Cardiac muscle cell (in vitro differentiated cells and primary cell): Measurements from ENCODE around the gene WNT2B. TPM values are rescaled to one million over a fixed set of nuclear protein-coding genes. Genes with fewer than 3 reads are reported as not detected.

ENCODE experiments used
- DNase-seq, 2 donors: peaks; one replicate each; pipeline versions ENCODE4 v3.0.0 to v3.0.0-alpha.2; 2010 to 2017; ENCODE audit warnings: low read depth in 1 of 2, low spot score in 1 of 2
- H3K27ac ChIP-seq: fragments of 200-600 bp; sonication (generic); 2 replicates; pipeline ENCODE4 v1.5.1; 2016
- H3K27me3 ChIP-seq: fragments of 200-600 bp; sonication (generic); 2 replicates; pipeline ENCODE4 v1.6.0; 2016; ENCODE audit warnings: control low read depth
- H3K36me3 ChIP-seq: fragments of 200-600 bp; sonication (generic); 2 replicates; pipeline ENCODE4 v1.5.1; 2016; ENCODE audit warnings: control low read depth
- H3K4me1 ChIP-seq: fragments of 200-600 bp; sonication (generic); 2 replicates; pipeline ENCODE4 v1.8.1; 2017; ENCODE audit warnings: low read depth, mild to moderate bottlenecking, mixed run types
- H3K4me3 ChIP-seq: fragments of 200-600 bp; sonication (generic); 2 replicates; pipeline ENCODE4 v1.5.1; 2016; ENCODE audit warnings: mild to moderate bottlenecking
- H3K9me3 ChIP-seq: fragments of 200-600 bp; sonication (generic); 2 replicates; pipeline ENCODE4 v1.5.1; 2017; ENCODE audit warnings: low read depth, mild to moderate bottlenecking, control low read depth
- CTCF ChIP-seq: IDR thresholded peaks from 2 replicates; pipeline ENCODE4 v1.5.1; 2012; ENCODE audit warnings: low read depth, mild to moderate bottlenecking, low read length
- polyA plus RNA-seq: library from polyadenylated mRNA; unstranded; fragments of >200 nt; fragmentation: Nextera tagmentation; extraction: Ambion mirVana; gene quantifications from 2 replicates; pipeline ENCODE4 v1.2.1, GENCODE V29; 2016
- total RNA-seq: library from RNA; depleted of rRNA; stranded (reverse); fragments of >200 nt; gene quantifications from 2 replicates; pipeline ENCODE4 v1.2.3, GENCODE V29; 2016

Gene WNT2B
- total and polyA plus RNA-seq, 2 experiments from 2014 or later, result 1.1 to 1.2 TPM

DNA sequence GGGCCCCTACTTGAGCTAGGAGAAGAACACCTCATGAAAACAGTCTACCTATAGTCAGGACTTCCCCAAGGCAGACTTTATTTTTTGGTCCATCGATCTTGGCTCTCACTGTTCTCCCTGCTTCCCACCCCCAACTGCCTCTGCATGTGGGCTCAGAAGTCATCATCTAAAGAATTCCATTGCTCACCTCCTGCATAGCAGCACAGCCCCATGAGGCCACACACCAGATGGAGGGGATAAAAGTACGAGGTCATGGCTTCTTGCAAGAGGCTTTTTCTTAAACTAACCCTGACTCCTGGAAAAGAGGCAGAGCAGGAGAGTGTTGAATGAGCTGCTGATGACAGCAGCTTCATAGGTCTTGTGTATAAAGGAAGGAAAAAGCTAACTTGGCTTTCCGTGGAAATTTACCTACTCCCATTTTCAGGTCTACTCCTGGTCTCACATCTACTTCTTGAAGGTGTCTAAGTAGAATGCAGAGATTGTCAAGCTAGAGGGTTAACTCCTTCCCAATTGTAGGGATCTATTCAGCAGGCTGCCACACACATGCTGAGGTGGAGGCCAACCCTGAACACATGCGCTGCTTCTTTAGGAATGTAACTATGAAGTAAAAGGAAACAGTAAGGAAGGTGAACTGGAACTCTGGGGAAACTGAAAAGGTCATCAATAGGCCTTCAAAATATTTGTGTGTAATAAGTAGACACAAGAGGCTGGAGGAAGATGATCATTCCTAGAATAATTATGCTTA is 18.7 kb downstream of the WNT2B start:
- H3K4me1 ChIP-seq, result peaks cover 7% of the 10 kb centered on the region

GRCh38 chr1:112528076-112528475 is 19.3 kb downstream of the WNT2B start:
- no peaks in the 10 kb centered on the region for H3K27me3 ChIP-seq
- DNase-seq, result no peak
- peaks cover 7% of the 10 kb centered on the region for H3K4me1 ChIP-seq
- TF ChIP-seq CTCF, result no peak
- H3K36me3 ChIP-seq, result peaks cover 10% of the 10 kb centered on the region
- no peak overlapping the region for H3K27ac ChIP-seq
- H3K9me3 ChIP-seq, result no peaks in the 10 kb centered on the region
- H3K4me3 ChIP-seq, result no peak overlapping the region

More for the DNA sequence above, 18.7 kb downstream of the WNT2B start:
- H3K4me3 ChIP-seq, result no peak overlapping the region
- H3K9me3 ChIP-seq, result no peaks in the 10 kb centered on the region
- peak overlapping the region; percentile 16 for H3K27ac ChIP-seq
- peaks cover 10% of the 10 kb centered on the region for H3K36me3 ChIP-seq
- TF ChIP-seq CTCF, result no peak
- H3K27me3 ChIP-seq, result no peaks in the 10 kb centered on the region
- peak in 1 of 2 donors; percentile 51 for DNase-seq

- no peak for TF ChIP-seq CTCF
- DNase-seq, result no peak
- H3K27ac ChIP-seq, result no peak overlapping the region
- H3K36me3 ChIP-seq, result peaks cover 18% of the 10 kb centered on the region
- no peaks in the 10 kb centered on the region for H3K9me3 ChIP-seq
- no peaks in the 10 kb centered on the region for H3K27me3 ChIP-seq
- H3K4me1 ChIP-seq, result peaks cover 7% of the 10 kb centered on the region
- H3K4me3 ChIP-seq, result no peak overlapping the region
Observed at GRCh38 chr1:112529301-112529700, 20.5 kb downstream of the WNT2B start.

- Histone ChIP-seq H3K4me3 (no peak overlapping the region), H3K4me1 (peaks cover 7% of the 10 kb centered on the region), H3K36me3 (peaks cover 14% of the 10 kb centered on the region), H3K27me3 (no peaks in the 10 kb centered on the region), H3K9me3 (no peaks in the 10 kb centered on the region), H3K27ac (no peak overlapping the region)
- DNase-seq, result no peak
- no peak for TF ChIP-seq CTCF
Observed at GRCh38 chr1:112530832-112531231, 22.1 kb downstream of the WNT2B start.

DNA sequence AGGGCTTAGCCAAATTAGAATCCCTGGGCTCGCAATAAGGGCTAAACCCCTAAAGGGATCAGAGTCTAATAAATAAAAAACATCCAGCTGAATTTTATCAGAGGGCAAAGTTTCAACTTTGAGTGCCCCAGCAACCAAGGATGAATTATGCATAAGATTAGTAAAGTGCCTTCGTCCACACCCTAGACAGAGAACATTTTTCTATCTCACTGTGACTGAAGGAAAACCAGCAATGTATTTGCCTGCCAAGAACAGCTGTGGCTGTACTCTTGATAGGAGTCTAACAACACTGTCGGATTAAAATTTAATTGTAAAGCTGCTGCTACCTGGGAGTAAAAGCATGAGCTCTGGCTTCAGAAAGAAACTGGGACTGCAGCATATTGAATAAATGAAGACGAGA is 23.3 kb downstream of the WNT2B start:
- no peaks in the 10 kb centered on the region for H3K27me3 ChIP-seq
- H3K9me3 ChIP-seq, result no peaks in the 10 kb centered on the region
- no peak overlapping the region for H3K27ac ChIP-seq
- H3K4me1 ChIP-seq, result peaks cover 7% of the 10 kb centered on the region
- no peak for TF ChIP-seq CTCF
- H3K4me3 ChIP-seq, result no peak overlapping the region
- no peak for DNase-seq
- peaks cover 12% of the 10 kb centered on the region for H3K36me3 ChIP-seq
